CD4-positive, CD25-positive, alpha-beta regulatory T cell (primary cell): Measurements from ENCODE around the gene HECA. TPM values are rescaled to one million over a fixed set of nuclear protein-coding genes. Genes with fewer than 3 reads are reported as not detected.

Experiments used
- ATAC-seq, 2 donors: fragments of 150-1000 bp; cut with Tn5 transposase; one replicate each; pipeline ENCODE4 v1.10.0; 2021; ENCODE audit warnings: low read depth in 2 of 2, moderate number of reproducible peaks in 2 of 2, moderate library complexity in 1 of 2
- DNase-seq, 3 donors: peaks; one replicate each; pipeline versions ENCODE4 v3.0.0 to v3.0.0-alpha.2; 2012 to 2022; ENCODE audit warnings: mixed read lengths in 1 of 3
- H3K27ac ChIP-seq: one replicate; pipeline ENCODE4 v1.7.0; 2013; ENCODE audit warnings: mild to moderate bottlenecking, low read length; ENCODE audit not compliant: insufficient read depth, poor library complexity, severe bottlenecking
- H3K27me3 ChIP-seq: one replicate; pipeline ENCODE4 v1.7.0; 2013; ENCODE audit warnings: low read length; ENCODE audit not compliant: control insufficient read depth, insufficient read depth
- H3K36me3 ChIP-seq: one replicate; pipeline ENCODE4 v1.7.0; 2013; ENCODE audit warnings: mild to moderate bottlenecking, low read length, moderate library complexity; ENCODE audit not compliant: control insufficient read depth, insufficient read depth
- H3K4me1 ChIP-seq: 2 replicates; pipeline ENCODE4 v1.7.0; 2013; ENCODE audit warnings: mild to moderate bottlenecking, low read length; ENCODE audit not compliant: insufficient read depth, control insufficient read depth, poor library complexity, severe bottlenecking
- H3K4me3 ChIP-seq: one replicate; pipeline ENCODE4 v1.7.0; 2013; ENCODE audit warnings: low read depth, mild to moderate bottlenecking, low read length, moderate library complexity
- H3K9me3 ChIP-seq, 2 experiments: 1 replicate in 1 of 2; 2 replicates in 1 of 2; pipeline ENCODE4 v1.7.0; 2013; ENCODE audit warnings: low read length in 2 of 2, mild to moderate bottlenecking in 1 of 2, moderate library complexity in 1 of 2; ENCODE audit not compliant: control insufficient read depth in 2 of 2
- H3K27ac Mint-ChIP-seq, 3 donors: one replicate each; pipeline ENCODE4 v1.8.0; 2020 to 2022; ENCODE audit warnings: mild to moderate bottlenecking in 3 of 3, mixed read lengths in 3 of 3, moderate library complexity in 2 of 3
- H3K27me3 Mint-ChIP-seq: one replicate; pipeline ENCODE4 v1.8.0; 2022; ENCODE audit warnings: mild to moderate bottlenecking, mixed read lengths
- H3K36me3 Mint-ChIP-seq: one replicate; pipeline ENCODE4 v1.8.0; 2020; ENCODE audit warnings: mixed read lengths
- H3K4me1 Mint-ChIP-seq, 4 donors: one replicate each; pipeline ENCODE4 v1.8.0; 2020 to 2022; ENCODE audit warnings: mixed read lengths in 4 of 4, mild to moderate bottlenecking in 1 of 4
- H3K4me3 Mint-ChIP-seq, 4 donors: one replicate each; pipeline ENCODE4 v1.8.0; 2020 to 2022; ENCODE audit warnings: mild to moderate bottlenecking in 4 of 4, mixed read lengths in 4 of 4, moderate library complexity in 3 of 4
- H3K9me3 Mint-ChIP-seq, 7 donors: one replicate each; pipeline ENCODE4 v1.8.0; 2020 to 2022; ENCODE audit warnings: mixed read lengths in 7 of 7, mild to moderate bottlenecking in 3 of 7, moderate library complexity in 2 of 7
- polyA plus RNA-seq, 4 donors: library from polyadenylated mRNA; unstranded; fragments of 300-500 nt; fragmentation: Illumina TruSeq; gene quantifications; one replicate each; pipeline ENCODE4 v1.2.3, GENCODE V29; 2021
- total RNA-seq: library from RNA; stranded (reverse); gene quantifications from one replicate; pipeline ENCODE4 v1.2.3, GENCODE V29; 2022

Gene HECA
- total and polyA plus RNA-seq, 5 donors from 2014 or later = 5.2 to 165 (median 6.4) TPM

- Mint-ChIP-seq H3K4me1 (peaks cover 37 to 97% (median 81%) of the 10 kb centered on the region in 4 donors), H3K36me3 (peaks cover 38% of the 10 kb centered on the region), H3K9me3 (no peaks in the 10 kb centered on the region), H3K27ac (peak overlapping the region; percentile 74 to 93 (median 80)), H3K27me3 (no peaks in the 10 kb centered on the region), H3K4me3 (peak overlapping the region; percentile 42 to 84 (median 81))
- H3K4me1 ChIP-seq = peaks cover 72% of the 10 kb centered on the region
- no peak overlapping the region for H3K27ac ChIP-seq
- H3K4me3 ChIP-seq = peak overlapping the region; percentile 33
- ATAC-seq (no peak), DNase-seq (no peak)
- no peaks in the 10 kb centered on the region for H3K27me3 ChIP-seq
- peaks cover 35% of the 10 kb centered on the region for H3K36me3 ChIP-seq
- H3K9me3 ChIP-seq = no peaks in the 10 kb centered on the region
Observed at GRCh38 chr6:139164001-139164400, 29.1 kb downstream of the HECA start.

GRCh38 chr6:139165324-139165723 lies 30.4 kb downstream of the HECA start:
- peaks cover 46% of the 10 kb centered on the region for H3K36me3 Mint-ChIP-seq
- no peaks in the 10 kb centered on the region for H3K9me3 Mint-ChIP-seq
- peak overlapping the region in 3 of 4 donors; percentile 14 to 83 (median 16) for H3K4me3 Mint-ChIP-seq
- peak overlapping the region in 2 of 3 donors; percentile 13 to 15 for H3K27ac Mint-ChIP-seq
- peaks cover 43 to 97% (median 84%) of the 10 kb centered on the region in 4 donors for H3K4me1 Mint-ChIP-seq
- Histone ChIP-seq H3K9me3 (no peaks in the 10 kb centered on the region), H3K27ac (no peak overlapping the region), H3K4me3 (peak overlapping the region; percentile 33), H3K27me3 (no peaks in the 10 kb centered on the region), H3K4me1 (peaks cover 69% of the 10 kb centered on the region), H3K36me3 (peaks cover 44% of the 10 kb centered on the region)
- ATAC-seq = no peak
- DNase-seq = no peak
- no peaks in the 10 kb centered on the region for H3K27me3 Mint-ChIP-seq

GRCh38 chr6:139166238-139166955 lies 31.5 kb downstream of the HECA start:
- Mint-ChIP-seq H3K9me3 (no peaks in the 10 kb centered on the region), H3K27me3 (no peaks in the 10 kb centered on the region), H3K4me1 (peaks cover 41 to 97% (median 84%) of the 10 kb centered on the region in 4 donors), H3K27ac (no peak overlapping the region), H3K4me3 (peak overlapping the region in 1 of 4 donors; percentile 23), H3K36me3 (peaks cover 54% of the 10 kb centered on the region)
- Histone ChIP-seq H3K4me3 (no peak overlapping the region), H3K27me3 (no peaks in the 10 kb centered on the region), H3K27ac (no peak overlapping the region), H3K9me3 (no peaks in the 10 kb centered on the region), H3K36me3 (peaks cover 51% of the 10 kb centered on the region), H3K4me1 (peaks cover 67% of the 10 kb centered on the region)
- ATAC-seq = no peak
- no peak for DNase-seq

- Mint-ChIP-seq H3K27me3 (no peaks in the 10 kb centered on the region), H3K4me3 (no peak overlapping the region), H3K9me3 (no peaks in the 10 kb centered on the region), H3K27ac (peak overlapping the region in 1 of 3 donors; percentile 13), H3K36me3 (peaks cover 55% of the 10 kb centered on the region), H3K4me1 (peaks cover 37 to 95% (median 81%) of the 10 kb centered on the region in 4 donors)
- peaks cover 55% of the 10 kb centered on the region for H3K36me3 ChIP-seq
- no peak overlapping the region for H3K4me3 ChIP-seq
- no peak for DNase-seq
- H3K27me3 ChIP-seq = no peaks in the 10 kb centered on the region
- H3K27ac ChIP-seq = no peak overlapping the region
- no peak for ATAC-seq
- H3K4me1 ChIP-seq = peaks cover 62% of the 10 kb centered on the region
- no peaks in the 10 kb centered on the region for H3K9me3 ChIP-seq
Observed at GRCh38 chr6:139166956-139167313, 32.1 kb downstream of the HECA start.

GRCh38 chr6:139172151-139172550 lies 37.3 kb downstream of the HECA start:
- H3K36me3 Mint-ChIP-seq = peaks cover 57% of the 10 kb centered on the region
- no peaks in the 10 kb centered on the region for H3K27me3 Mint-ChIP-seq
- H3K4me1 Mint-ChIP-seq = peaks cover 50 to 92% (median 82%) of the 10 kb centered on the region in 4 donors
- no peaks in the 10 kb centered on the region for H3K27me3 ChIP-seq
- H3K36me3 ChIP-seq = peaks cover 76% of the 10 kb centered on the region
- peaks cover 65% of the 10 kb centered on the region for H3K4me1 ChIP-seq
- H3K27ac ChIP-seq = no peak overlapping the region
- no peaks in the 10 kb centered on the region for H3K9me3 Mint-ChIP-seq
- H3K9me3 ChIP-seq = no peaks in the 10 kb centered on the region
- no peak for ATAC-seq
- H3K4me3 ChIP-seq = no peak overlapping the region
- H3K4me3 Mint-ChIP-seq = peak overlapping the region in 2 of 4 donors; percentile 7 to 48
- no peak for DNase-seq
- H3K27ac Mint-ChIP-seq = peak overlapping the region; percentile 21 to 83 (median 60)

- Histone ChIP-seq H3K27me3 (no peaks in the 10 kb centered on the region), H3K36me3 (peaks cover 76% of the 10 kb centered on the region), H3K4me1 (peaks cover 64% of the 10 kb centered on the region), H3K9me3 (no peaks in the 10 kb centered on the region), H3K27ac (no peak overlapping the region), H3K4me3 (peak overlapping the region; percentile 45)
- ATAC-seq (no peak), DNase-seq (no peak)
- H3K4me3 Mint-ChIP-seq = peak overlapping the region in 3 of 4 donors; percentile 7 to 48 (median 36)
- H3K36me3 Mint-ChIP-seq = peaks cover 57% of the 10 kb centered on the region
- H3K27ac Mint-ChIP-seq = peak overlapping the region in 2 of 3 donors; percentile 56 to 83
- no peaks in the 10 kb centered on the region for H3K9me3 Mint-ChIP-seq
- H3K27me3 Mint-ChIP-seq = no peaks in the 10 kb centered on the region
- peaks cover 49 to 92% (median 82%) of the 10 kb centered on the region in 4 donors for H3K4me1 Mint-ChIP-seq
Observed at GRCh38 chr6:139172567-139172966, 37.7 kb downstream of the HECA start.

GRCh38 chr6:139173172-139173571 lies 38.3 kb downstream of the HECA start:
- Histone ChIP-seq H3K9me3 (no peaks in the 10 kb centered on the region), H3K4me3 (peak overlapping the region; percentile 45), H3K27me3 (no peaks in the 10 kb centered on the region), H3K36me3 (peaks cover 75% of the 10 kb centered on the region), H3K4me1 (peaks cover 58% of the 10 kb centered on the region), H3K27ac (no peak overlapping the region)
- H3K36me3 Mint-ChIP-seq = peaks cover 55% of the 10 kb centered on the region
- no peaks in the 10 kb centered on the region for H3K9me3 Mint-ChIP-seq
- H3K4me1 Mint-ChIP-seq = peaks cover 50 to 90% (median 80%) of the 10 kb centered on the region in 4 donors
- peak overlapping the region; percentile 22 to 39 (median 30) for H3K4me3 Mint-ChIP-seq
- DNase-seq = peak in 2 of 3 donors; percentile 31 to 49
- peak overlapping the region in 2 of 3 donors; percentile 56 to 83 for H3K27ac Mint-ChIP-seq
- peak; percentile 76 to 79 for ATAC-seq
- no peaks in the 10 kb centered on the region for H3K27me3 Mint-ChIP-seq
